Measurements from ENCODE around the gene NUDT10.

The NUDT10 gene

GRCh38 chrX:51332188-51332942 lies at the start of gene NUDT10:
NUDT10 (plus strand) TSS chrX:51332822; CDS start chrX:51332966, 144 bp downstream.
- peak; percentile 53 to 68 for DNase-seq

- DNase-seq: no peak
These were observed 40.2 kb upstream of the NUDT10 start for GRCh38 chrX:51292421-51292820.

- no peak for DNase-seq
These were observed 36.5 kb upstream of the NUDT10 start for GRCh38 chrX:51296138-51296537.

GRCh38 chrX:51316271-51316670 lies 16.4 kb upstream of the NUDT10 start:
- DNase-seq: no peak

GRCh38 chrX:51332943-51333785 lies 542 bp downstream of the NUDT10 start:
- peak; percentile 0 to 4 for DNase-seq

- no peak for DNase-seq
These were observed 1.7 kb downstream of the NUDT10 start for GRCh38 chrX:51334276-51334675.

GRCh38 chrX:51336584-51336983 lies 4.0 kb downstream of the NUDT10 start:
- DNase-seq: peak; percentile 12 to 13

GRCh38 chrX:51361251-51361650 lies 28.6 kb downstream of the NUDT10 start:
- no peak for DNase-seq

GRCh38 chrX:51376672-51377071 lies 44.0 kb downstream of the NUDT10 start:
- no peak for DNase-seq
